HL-60 (cell line): ENCODE data around the gene DNAJB1.
"Not testable (repeated sequence)": the region's sequence is repeated elsewhere in the genome, so short reads cannot be mapped to it uniquely, and the experiment has no call there.

ENCODE experiments used
- CTCF ChIP-seq: IDR thresholded peaks from one replicate; pipeline ENCODE4 v1.5.1; 2011; ENCODE audit warnings: low read length, control low read depth, inconsistent platforms; ENCODE audit not compliant: insufficient read depth
- GABPA ChIP-seq: IDR thresholded peaks from 2 replicates; pipeline ENCODE4 v1.6.1; 2012; ENCODE audit warnings: low read depth
- POLR2AphosphoS5 ChIP-seq: IDR thresholded peaks from 2 replicates; pipeline ENCODE4 v1.6.1; 2012; ENCODE audit warnings: low read depth
- REST ChIP-seq: IDR thresholded peaks from 2 replicates; pipeline ENCODE4 v1.6.1; 2012; ENCODE audit warnings: low read depth; ENCODE audit not compliant: insufficient replicate concordance

GRCh38 chr19:14504575-14504974, 13.6 kb downstream of the DNAJB1 start:
- not testable (repeated sequence) for TF ChIP-seq CTCF, REST, POLR2AphosphoS5, GABPA
